ENCODE results near the gene ERC1.

The ERC1 gene

GRCh38 chr12:1422604-1423315, 431.7 kb downstream of the ERC1 start:
- DNase-seq: no peak

DNA sequence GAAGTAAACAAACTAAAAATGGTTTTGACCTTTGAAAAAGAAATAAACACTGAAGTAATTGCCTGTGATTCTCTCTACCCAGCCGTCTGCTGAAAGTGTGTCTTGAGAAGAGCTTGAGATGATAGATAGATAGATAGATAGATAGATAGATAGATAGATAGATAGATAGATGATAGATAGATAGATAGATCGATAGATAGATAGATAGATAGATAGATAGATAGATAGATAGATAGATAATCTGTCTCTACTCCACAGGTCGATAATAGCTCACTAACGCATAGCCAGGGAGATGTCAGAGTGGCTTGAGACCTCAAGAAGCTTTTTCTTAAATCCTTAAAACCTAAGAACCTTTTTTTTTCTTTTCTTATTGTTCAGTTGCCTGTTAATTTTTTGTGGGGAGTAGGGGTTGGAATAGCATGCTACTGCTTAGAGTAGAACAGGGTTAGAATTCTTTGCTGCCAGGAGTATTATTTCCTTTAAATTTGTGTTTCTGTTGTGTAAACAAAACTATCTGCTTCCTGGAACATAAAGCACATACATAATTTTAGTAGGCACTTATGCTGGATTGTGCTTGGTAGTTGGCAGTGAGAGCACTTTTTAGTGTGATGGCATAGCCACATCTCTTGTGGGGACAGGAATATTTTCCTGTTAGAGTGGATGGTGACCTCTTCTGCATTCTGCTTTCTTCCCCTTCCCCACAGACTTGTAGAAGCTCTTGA, 433.8 kb downstream of the ERC1 start:
- DNase-seq: no peak

DNA sequence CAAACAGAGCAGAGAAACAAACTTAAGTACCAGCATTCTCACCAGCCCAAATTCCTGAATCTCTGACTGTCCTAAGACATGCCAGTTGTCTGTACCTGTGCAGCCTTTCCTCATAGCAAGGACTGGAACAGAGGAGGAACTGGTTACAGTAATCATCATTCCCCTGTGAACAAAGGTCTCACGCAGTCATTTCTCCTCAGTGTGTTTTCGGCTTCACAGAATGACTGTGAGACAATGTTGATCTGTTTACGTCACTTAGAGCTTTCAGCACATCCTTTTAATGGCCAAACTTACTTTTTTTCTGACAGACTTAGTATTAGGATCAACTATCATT, 434.3 kb downstream of the ERC1 start:
- no peak for DNase-seq

DNA sequence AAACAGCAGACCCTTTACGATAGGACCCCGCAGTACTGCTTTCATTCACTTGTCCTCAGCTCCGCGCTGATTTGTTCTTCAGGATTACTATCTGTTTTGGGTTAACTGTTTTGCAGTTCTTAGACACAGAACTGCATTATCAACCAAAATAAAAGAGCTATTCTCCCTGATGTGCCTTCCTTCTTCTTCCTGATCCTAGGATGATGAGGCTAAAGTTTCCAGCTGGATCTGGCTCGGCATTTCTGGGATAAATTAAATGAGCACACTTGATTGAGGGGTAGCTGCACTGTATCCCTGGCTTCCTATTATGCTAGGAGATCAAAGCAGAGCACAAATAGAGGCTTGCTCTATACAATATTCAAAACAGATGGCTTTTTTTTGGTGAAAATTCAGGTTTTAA, 437.6 kb downstream of the ERC1 start:
- DNase-seq: no peak

- no peak for DNase-seq
These were observed 439.0 kb downstream of the ERC1 start for GRCh38 chr12:1429980-1430379.

DNA sequence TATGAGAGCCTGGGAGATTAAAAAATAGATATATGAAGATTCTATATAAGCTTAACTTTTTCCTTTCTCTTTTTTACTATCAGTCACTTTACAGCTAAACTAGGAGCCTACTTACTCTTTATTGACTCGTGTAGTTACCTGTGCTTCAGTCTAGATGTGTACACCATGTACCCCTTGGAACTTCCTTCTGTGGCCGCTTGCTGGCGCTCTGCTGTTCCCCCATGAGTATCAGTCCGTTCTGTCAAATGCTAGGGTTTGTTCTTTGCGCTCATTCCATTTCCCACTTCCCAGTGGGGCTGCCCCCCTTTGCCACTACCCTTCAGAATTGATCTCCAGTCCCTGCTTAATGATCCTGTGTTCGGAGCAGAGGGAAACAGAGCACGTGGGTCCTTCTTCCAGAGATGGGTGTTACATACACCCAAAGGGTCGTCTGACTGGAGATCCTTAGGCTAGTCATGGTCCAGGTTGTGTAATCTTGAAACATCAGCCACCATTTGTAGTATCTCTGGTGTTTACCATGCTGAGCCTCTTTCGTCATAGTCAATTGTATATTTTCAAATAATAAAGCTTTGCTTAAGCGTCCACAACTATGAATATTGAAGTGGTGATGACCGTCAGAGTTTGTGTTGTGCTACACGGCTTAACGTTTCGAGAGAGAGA, 443.4 kb downstream of the ERC1 start:
- no peak for DNase-seq

DNA sequence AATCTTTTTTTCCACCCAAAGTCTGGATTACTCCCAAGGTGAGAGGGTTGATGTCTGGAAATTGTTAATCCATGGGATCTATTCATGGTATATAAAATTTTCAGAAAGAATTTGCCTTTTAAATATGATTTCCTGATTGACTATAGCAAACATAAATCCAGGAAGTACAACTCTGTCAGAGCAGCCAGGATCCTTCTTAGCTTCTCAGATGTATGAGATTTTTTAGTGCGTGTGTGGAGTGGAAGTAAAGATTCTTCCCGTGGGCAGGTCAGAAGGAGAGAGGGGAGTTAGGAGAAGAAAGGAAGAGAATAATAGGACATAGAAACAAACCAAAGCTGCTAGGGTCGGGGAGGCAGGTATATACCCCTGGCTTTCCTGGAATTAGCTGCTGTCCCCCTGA, 444.0 kb downstream of the ERC1 start:
- no peak for DNase-seq

DNA sequence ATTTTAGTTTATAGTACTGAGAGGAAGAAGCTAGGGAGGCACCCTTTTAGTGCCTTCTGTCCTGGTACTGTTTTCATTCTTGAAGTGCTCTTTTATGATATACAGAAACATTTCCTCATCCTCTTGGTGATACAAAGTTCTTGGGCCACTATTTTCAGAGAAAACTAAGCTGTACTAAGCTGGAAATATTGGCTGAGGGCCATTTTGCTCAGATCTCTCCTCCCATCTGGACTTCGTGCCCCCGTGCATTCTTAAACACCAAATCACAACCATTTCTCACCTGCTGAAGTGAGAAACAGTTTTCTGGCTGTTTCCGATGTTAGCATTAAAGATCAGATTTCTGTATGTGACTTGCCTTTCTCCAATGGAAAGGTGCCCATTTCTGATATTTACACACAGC, 444.4 kb downstream of the ERC1 start:
- no peak for DNase-seq

- no peak for DNase-seq
These were observed 445.0 kb downstream of the ERC1 start for GRCh38 chr12:1436015-1436414.

DNA sequence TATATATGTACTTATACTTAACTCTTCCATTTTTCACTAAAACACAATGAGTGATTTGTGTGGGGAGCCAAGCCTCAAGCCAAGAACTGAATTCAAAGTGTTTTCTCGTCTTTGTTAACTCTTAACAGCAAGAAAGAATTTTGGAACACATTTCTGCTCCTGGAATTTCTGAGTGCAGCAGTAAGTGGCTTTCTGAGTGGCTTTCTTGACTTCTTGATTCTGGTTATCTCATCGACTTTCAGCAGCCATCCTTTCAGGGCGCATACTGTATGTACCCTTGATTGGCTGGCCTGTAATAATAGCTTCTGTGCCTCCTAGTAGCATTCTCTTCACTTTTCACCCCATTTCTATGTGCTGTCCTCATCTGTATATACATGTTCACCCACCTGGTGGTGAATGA, 446.0 kb downstream of the ERC1 start:
- no peak for DNase-seq

GRCh38 chr12:1439201-1439600, 448.2 kb downstream of the ERC1 start:
- no peak for DNase-seq

DNA sequence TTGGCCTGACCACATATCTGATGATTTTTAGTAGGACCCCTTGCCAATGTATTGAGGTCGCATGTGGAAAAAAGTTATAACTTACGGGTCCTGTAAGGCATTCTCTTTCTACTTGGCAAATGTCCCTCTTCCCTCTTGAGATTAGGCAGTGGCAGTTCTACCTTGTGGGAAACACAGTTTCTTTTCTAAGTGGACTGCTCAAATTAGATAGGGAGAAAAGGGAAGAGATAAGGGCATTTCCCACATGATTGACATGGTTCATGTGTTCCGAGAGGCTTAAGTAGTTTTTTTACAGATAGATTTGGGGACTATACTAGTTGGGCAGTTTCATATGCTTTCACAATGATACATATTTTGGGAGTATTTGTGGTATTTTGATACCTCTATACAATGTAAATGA, 448.7 kb downstream of the ERC1 start:
- DNase-seq: no peak

DNA sequence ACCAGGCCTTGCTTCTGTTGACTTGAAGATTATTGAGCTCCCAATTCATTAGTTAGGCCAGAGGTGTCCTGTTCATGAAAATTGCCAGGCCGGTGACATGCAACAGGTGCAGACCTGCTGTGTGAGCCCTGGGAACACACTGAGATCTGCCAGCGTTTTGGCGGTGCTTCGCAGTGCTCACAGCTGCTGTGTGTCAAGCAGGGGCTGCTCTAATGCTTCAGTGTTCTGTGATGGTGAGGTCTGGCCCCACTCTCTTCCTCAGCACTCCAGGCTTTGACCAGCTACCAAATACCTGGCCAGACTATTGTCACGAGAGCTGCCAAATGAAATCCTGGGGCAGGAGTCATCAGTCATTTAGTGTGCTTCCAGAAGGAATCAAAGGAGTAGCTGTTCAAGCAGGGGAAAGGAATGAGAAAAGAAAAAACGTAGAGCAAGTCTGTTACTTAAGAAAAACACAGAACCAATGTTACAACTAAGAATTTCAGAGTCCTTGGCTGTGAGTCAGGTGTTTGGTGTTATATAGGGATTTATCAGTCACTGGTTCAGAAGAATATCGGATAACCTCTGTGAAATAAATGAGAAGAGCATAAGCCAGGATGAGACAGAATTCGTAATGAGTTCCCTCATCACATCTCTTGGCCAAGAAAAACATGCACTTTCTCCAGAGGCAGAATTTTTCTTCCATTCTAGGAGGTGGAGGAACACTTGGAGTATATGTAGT, 452.6 kb downstream of the ERC1 start:
- no peak for DNase-seq

- no peak for DNase-seq
These were observed 453.1 kb downstream of the ERC1 start for GRCh38 chr12:1444142-1444516.

DNA sequence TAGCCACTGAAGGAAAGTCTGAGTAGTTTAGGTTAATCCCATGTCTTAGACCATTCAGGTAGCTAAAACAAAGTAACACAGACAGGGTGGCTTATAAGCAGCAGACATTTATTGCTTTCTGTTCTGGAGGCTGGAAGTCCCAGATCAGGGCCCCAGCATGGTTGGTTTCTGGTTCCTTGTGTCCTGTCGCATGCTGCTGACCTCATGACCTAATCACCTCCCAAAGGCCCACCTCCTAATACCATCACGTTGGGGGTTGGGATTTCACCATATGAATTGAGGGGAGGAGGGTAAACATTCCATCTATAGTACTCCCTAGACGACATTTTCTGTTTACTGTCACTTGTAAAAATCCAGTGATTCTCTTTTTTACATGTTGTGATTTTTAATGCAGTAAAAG, 454.8 kb downstream of the ERC1 start:
- no peak for DNase-seq

GRCh38 chr12:1448336-1448735, 457.3 kb downstream of the ERC1 start:
- DNase-seq: no peak

- no peak for DNase-seq
These were observed 462.8 kb downstream of the ERC1 start for GRCh38 chr12:1453810-1454209.

- DNase-seq: no peak
These were observed 465.9 kb downstream of the ERC1 start for GRCh38 chr12:1456885-1457284.

DNA sequence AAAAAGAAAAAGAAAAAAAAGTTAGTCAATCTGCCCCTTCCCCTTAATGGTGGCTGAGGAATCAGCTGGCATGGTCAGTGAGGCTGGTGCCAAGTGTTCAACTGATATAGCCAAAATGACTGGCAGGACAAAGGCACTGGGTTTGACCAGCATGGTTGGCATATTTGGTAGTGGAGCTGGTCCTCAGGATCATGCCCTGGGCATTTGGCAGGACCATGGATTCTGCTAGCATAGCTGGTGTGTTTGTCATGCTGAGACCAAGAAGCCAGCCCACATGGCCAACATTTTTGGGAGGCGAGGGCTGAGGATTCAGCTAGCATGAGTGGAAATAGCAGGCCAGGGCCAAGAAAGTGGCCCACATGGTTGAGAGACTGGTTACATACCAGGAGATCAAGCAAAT, 466.9 kb downstream of the ERC1 start:
- DNase-seq: no peak

GRCh38 chr12:1459339-1459738, 468.3 kb downstream of the ERC1 start:
- no peak for DNase-seq

GRCh38 chr12:1463073-1463905, 472.3 kb downstream of the ERC1 start:
- DNase-seq: no peak

- DNase-seq: no peak
These were observed 473.9 kb downstream of the ERC1 start for GRCh38 chr12:1464925-1465324.

GRCh38 chr12:1465990-1466389, 475.0 kb downstream of the ERC1 start:
- DNase-seq: no peak

Data from NCI-H2029 treated with DMSO at 0.1 percent for 48 hours (cell line).